Neural progenitor cell (in vitro differentiated cells): Measurements from ENCODE around the gene SEL1L3.

ENCODE experiments used
- CTCF ChIP-seq: fragments of 200-600 bp; sonication (generic); IDR thresholded peaks from 2 replicates; pipeline ENCODE4 v1.5.1; 2017; ENCODE audit warnings: antibody characterized with exemption, mild to moderate bottlenecking
- EZH2 ChIP-seq: fragments of 200-600 bp; sonication (generic); IDR thresholded peaks from 2 replicates; pipeline ENCODE4 v1.6.1; 2017; ENCODE audit warnings: antibody characterized with exemption, mild to moderate bottlenecking, moderate library complexity
- EZH2phosphoT487 ChIP-seq: fragments of 200-600 bp; sonication (generic); IDR thresholded peaks from 2 replicates; pipeline ENCODE4 v1.6.1; 2017; ENCODE audit warnings: antibody characterized with exemption

- TF ChIP-seq CTCF, result no peak
- TF ChIP-seq EZH2, result no peak
- TF ChIP-seq EZH2phosphoT487, result no peak
These were observed 63.3 kb downstream of the SEL1L3 start for GRCh38 chr4:25799522-25799921.
